Right lobe of liver (tissue), 4 donors: ENCODE data around the gene HECTD4.

ENCODE experiments used
- CTCF ChIP-seq, 4 donors: fragments of 200-600 bp in 3 of 4; fragments of 450-650 bp in 1 of 4; IDR thresholded peaks; one replicate each; pipeline versions ENCODE4 v1.5.1 to v1.8.0; 2016 to 2022; ENCODE audit warnings: antibody characterized with exemption in 4 of 4, mild to moderate bottlenecking in 2 of 4
- POLR2A ChIP-seq: fragments of 450-650 bp; IDR thresholded peaks from one replicate; pipeline ENCODE4 v1.6.1; 2017; ENCODE audit warnings: antibody characterized with exemption, mild to moderate bottlenecking
- donor health status: DM: no; HTN: no; CAD: no.
- donor health status: DM: no; HTN: no; CAD: no.
- donor health status: DM: no; HTN: yes; CAD: no.

- TF ChIP-seq CTCF (IDR thresholded peaks at IDR 0.05), result no peak
- no peak for TF ChIP-seq POLR2A
Observed at GRCh38 chr12:112422531-112422930, 40.3 kb upstream of the HECTD4 start.
